GM18858 (cell line): ENCODE data around the gene YBX2.
A peak's percentile ranks its signal among the peaks of the same experiment; 100 is the strongest.

ENCODE experiments used
- ATAC-seq: cut with Tn5 transposase; IDR thresholded peaks from one replicate; pipeline ENCODE4 v1.9.1; 2021; ENCODE audit not compliant: unreplicated experiment

Gene YBX2

GRCh38 chr17:7279448-7279847 is 15.0 kb downstream of the YBX2 start:
- no peak for ATAC-seq

GRCh38 chr17:7266784-7267183 is 27.7 kb downstream of the YBX2 start:
- ATAC-seq, result no peak

- no peak for ATAC-seq
Observed at GRCh38 chr17:7263801-7264078, 30.7 kb downstream of the YBX2 start.

GRCh38 chr17:7262935-7263800 is 31.3 kb downstream of the YBX2 start:
- no peak for ATAC-seq

GRCh38 chr17:7262192-7262934 is 32.1 kb downstream of the YBX2 start, which contains the start of gene CLDN7:
Gene CLDN7, minus strand, starts transcription at chr17:7262478. Its CDS starts 435 bp downstream, at chr17:7262043.
- ATAC-seq, result no peak

- ATAC-seq, result no peak
Observed at GRCh38 chr17:7261379-7262191, 32.9 kb downstream of the YBX2 start.

- no peak for ATAC-seq
Observed at GRCh38 chr17:7260651-7261378, 33.6 kb downstream of the YBX2 start.

GRCh38 chr17:7260151-7260550 is 34.3 kb downstream of the YBX2 start:
- no peak for ATAC-seq

GRCh38 chr17:7259555-7259889 is 34.9 kb downstream of the YBX2 start:
- no peak for ATAC-seq

- no peak for ATAC-seq
Observed at GRCh38 chr17:7258731-7259554, 35.5 kb downstream of the YBX2 start.

GRCh38 chr17:7256766-7257456 is 37.5 kb downstream of the YBX2 start:
- no peak for ATAC-seq

GRCh38 chr17:7254511-7254910 is 39.9 kb downstream of the YBX2 start:
- no peak for ATAC-seq

- no peak for ATAC-seq
Observed at GRCh38 chr17:7253082-7253481, 41.4 kb downstream of the YBX2 start.

- peak; percentile 40 for ATAC-seq
Observed at GRCh38 chr17:7252176-7253043, 42.0 kb downstream of the YBX2 start, which contains the start of gene ELP5. Gene ELP5, plus strand, starts transcription at chr17:7252215. Its CDS starts 336 bp downstream, at chr17:7252551.

GRCh38 chr17:7251661-7252175 is 42.7 kb downstream of the YBX2 start, which contains the start of gene CTDNEP1:
Gene CTDNEP1, minus strand, starts transcription at chr17:7251734. Its CDS starts 438 bp downstream, at chr17:7251296.
- ATAC-seq, result peak; percentile 68

GRCh38 chr17:7250695-7251627 is 43.5 kb downstream of the YBX2 start:
- no peak for ATAC-seq

- no peak for ATAC-seq
Observed at GRCh38 chr17:7249830-7250229, 44.6 kb downstream of the YBX2 start.
